Forelimb muscle (tissue), 1 donor: Measurements from ENCODE around the gene MCF2L. TPM values are rescaled to one million over a fixed set of nuclear protein-coding genes. Genes with fewer than 3 reads are reported as not detected.

Source experiments
- DNase-seq: peaks from one replicate; pipeline ENCODE4 v3.0.0-alpha.2; 2013; ENCODE audit warnings: low read depth
- polyA plus RNA-seq: library from polyadenylated mRNA; unstranded; fragments of 120-200 nt; gene quantifications from one replicate; pipeline ENCODE4 v1.2.1, GENCODE V29; 2013; ENCODE audit not compliant: insufficient read length

The MCF2L gene
- polyA plus RNA-seq, 1 donor, result 22.5 TPM

GRCh38 chr13:113082198-113083021 is 113.4 kb downstream of the MCF2L start:
- DNase-seq, result no peak

GRCh38 chr13:113083022-113083373 is 114.0 kb downstream of the MCF2L start:
- DNase-seq, result no peak

GRCh38 chr13:113083402-113084061 is 114.5 kb downstream of the MCF2L start:
- peak; percentile 81 for DNase-seq

GRCh38 chr13:113084094-113084942 is 115.3 kb downstream of the MCF2L start:
- no peak for DNase-seq

GRCh38 chr13:113084943-113085540 is 116.0 kb downstream of the MCF2L start:
- DNase-seq, result no peak

GRCh38 chr13:113086031-113086750 is 117.2 kb downstream of the MCF2L start:
- no peak for DNase-seq

GRCh38 chr13:113086991-113087922 is 118.2 kb downstream of the MCF2L start:
- DNase-seq, result no peak

GRCh38 chr13:113087923-113088690 is 119.1 kb downstream of the MCF2L start:
- no peak for DNase-seq

- DNase-seq, result no peak
Measured at GRCh38 chr13:113088691-113089020, 119.6 kb downstream of the MCF2L start.

GRCh38 chr13:113089693-113090414 is 120.8 kb downstream of the MCF2L start:
- no peak for DNase-seq

- DNase-seq, result no peak
Measured at GRCh38 chr13:113090415-113090770, 121.4 kb downstream of the MCF2L start.

- no peak for DNase-seq
Measured at GRCh38 chr13:113090806-113091205, 121.8 kb downstream of the MCF2L start.

- DNase-seq, result no peak
Measured at GRCh38 chr13:113091211-113091771, 122.3 kb downstream of the MCF2L start.

GRCh38 chr13:113091891-113092775 is 123.1 kb downstream of the MCF2L start:
- no peak for DNase-seq

GRCh38 chr13:113092776-113093579 is 124.0 kb downstream of the MCF2L start:
- DNase-seq, result no peak

- no peak for DNase-seq
Measured at GRCh38 chr13:113093580-113094409, 124.8 kb downstream of the MCF2L start.
